ENCODE data around the gene KIF26A.

KIF26A gene

DNA sequence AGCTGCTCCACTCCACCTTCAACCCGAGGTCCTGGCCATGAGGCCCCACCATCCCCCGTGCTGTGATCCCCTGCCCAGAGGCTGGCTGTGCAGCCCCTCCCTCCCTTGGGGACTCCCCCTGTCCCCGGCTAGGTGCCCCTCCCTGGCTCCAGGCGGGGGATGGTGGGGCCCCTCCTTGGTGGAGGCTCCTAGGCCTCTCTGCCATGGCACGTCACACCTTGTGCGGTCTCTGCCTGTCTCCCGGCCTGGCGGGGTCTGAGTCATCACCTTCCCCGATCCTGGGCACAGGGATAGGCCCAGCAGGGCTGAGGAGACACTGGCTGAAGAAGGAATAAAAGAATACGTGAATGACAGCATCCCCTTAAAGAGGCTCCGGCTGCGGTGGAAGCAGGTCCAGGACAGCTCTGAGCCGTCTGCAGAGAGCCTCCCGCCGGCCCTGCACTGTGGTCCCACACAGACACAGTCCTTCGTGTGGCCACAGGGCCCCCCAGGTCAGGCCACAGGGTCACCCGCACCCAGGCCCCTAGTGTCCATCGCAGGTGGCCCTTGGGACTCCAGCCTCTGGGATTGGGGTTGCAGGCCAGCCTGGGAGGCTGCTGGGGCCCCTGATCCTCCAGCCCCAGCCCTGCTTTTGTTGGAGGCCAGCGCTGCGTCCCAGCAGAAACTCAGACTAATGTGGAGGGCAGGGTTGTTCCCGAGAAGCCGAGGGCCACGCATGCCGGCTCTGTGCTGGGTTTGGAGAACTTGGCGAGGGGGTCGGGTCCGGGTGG is 43.6 kb downstream of the KIF26A start:
- no peak for DNase-seq

DNA sequence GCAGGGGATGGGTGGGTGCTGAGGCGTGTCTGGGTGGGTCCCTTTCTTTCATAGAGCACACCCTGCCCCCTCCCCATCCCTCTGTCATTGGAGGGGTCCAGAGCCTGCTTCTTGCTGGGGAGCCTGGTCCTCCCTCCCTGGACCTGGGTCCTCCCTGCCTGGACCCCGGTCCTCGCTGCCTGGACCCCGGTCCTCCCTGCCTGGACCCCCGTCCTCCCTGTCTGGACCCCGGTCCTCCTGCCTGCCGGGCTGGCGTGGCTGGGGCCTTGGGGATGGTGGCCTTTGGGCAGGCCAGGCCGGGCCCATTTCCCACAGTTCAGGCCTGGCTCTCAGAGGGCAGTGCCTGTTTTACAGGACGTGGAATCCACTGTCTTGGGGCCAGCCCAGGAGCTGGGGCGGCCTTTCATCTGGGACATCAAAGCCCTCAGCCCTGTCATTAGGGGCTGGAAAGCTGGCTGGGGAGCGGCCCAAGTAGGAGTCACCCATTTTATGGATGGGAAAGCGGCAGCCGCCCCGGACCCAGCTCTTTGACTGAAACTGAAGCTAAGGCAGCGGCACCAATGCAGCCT is 44.6 kb downstream of the KIF26A start:
- DNase-seq, result no peak

DNA sequence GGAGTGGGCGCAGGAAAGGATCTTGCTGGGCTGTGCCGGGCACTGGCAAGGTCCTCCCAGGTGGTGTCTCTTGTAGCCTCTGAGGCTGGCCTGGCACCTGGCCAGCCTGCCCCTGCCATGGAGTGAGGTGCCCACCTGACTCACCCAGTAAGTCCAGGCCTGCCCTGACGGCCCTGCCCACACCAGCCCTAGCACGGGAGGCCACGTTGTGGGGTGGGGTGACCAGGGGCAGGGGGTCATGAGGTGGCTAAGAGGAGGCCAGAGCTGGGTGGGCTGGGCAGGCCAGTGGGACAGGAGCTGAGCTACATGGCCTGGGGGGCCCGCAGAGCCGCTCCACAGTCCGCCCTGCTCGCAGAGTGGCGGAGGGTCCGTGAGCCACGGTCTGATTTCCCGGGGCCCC is 45.4 kb downstream of the KIF26A start:
- DNase-seq, result no peak

DNA sequence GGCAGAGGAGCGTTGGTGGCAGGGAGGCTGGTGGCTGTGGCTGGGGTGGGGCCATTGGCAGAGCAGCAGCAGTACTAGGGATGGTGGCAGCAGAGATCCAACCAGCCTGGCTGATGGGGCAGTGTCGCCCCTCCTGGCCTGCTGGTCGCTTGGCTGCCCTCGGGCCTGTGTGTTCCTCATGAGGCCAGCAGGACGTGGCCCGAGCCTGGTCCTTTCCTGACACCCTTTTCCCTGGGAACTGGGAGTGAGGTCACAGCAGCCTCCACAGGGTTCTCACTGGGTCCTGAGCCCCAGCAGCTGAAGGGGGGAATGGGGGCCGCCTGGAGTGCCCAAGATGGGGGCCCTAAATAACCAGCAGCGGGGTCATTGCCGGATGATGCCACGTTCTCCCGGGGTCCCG is 46.1 kb downstream of the KIF26A start:
- no peak for DNase-seq

DNA sequence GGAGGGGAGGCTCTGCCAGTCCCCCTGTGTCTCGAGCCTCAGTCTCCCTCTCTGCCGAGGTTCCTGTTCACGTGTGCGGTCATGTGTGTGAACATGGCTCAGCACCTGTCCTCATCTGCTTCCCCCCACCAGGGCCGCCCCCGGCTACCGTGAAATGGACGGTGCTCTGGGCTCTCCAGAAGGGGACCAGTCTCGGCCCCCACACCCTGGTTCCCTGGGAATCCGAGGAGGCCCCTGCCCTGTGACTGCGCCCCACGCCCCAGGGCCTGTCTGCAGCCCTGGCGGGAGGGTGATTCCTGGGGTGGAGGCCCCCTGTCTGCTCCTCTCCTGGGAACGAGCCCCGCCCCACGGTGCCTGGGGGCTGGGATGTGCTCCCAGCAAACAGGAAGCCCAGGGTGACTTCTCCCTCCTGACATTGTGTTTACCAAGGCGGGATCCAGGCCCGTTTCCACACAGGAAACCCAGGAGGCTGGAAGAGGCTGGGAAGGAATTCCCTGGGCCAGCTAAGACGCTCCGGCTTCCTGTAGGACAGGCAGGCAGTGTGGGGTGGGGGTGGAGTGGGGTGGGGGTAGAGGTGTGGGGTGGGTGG is 46.6 kb downstream of the KIF26A start:
- no peak for DNase-seq

GRCh38 chr14:104185916-104186495 is 47.6 kb downstream of the KIF26A start:
- no peak for DNase-seq

DNA sequence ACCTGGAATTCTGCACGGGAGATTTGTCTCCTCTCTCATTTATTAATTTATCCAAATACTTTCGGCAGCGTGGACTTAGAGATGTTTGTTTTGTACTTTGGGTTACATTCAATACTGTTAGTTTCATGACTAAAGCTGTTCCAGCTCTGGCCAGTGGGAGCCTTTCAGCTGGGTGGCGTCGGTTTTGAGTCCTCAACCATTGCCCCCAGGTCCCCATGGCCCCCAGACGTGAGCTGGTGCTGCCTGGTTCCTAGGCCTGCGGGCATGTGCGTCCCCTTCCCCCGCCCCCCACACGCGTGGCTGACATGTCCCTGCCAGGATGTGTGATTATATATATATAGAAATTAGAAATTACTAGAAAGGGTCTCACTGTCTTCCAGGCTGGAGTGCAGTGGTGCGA is 48.2 kb downstream of the KIF26A start:
- DNase-seq, result peak; percentile 9

GRCh38 chr14:104187121-104187889 is 48.9 kb downstream of the KIF26A start:
- DNase-seq, result no peak

DNA sequence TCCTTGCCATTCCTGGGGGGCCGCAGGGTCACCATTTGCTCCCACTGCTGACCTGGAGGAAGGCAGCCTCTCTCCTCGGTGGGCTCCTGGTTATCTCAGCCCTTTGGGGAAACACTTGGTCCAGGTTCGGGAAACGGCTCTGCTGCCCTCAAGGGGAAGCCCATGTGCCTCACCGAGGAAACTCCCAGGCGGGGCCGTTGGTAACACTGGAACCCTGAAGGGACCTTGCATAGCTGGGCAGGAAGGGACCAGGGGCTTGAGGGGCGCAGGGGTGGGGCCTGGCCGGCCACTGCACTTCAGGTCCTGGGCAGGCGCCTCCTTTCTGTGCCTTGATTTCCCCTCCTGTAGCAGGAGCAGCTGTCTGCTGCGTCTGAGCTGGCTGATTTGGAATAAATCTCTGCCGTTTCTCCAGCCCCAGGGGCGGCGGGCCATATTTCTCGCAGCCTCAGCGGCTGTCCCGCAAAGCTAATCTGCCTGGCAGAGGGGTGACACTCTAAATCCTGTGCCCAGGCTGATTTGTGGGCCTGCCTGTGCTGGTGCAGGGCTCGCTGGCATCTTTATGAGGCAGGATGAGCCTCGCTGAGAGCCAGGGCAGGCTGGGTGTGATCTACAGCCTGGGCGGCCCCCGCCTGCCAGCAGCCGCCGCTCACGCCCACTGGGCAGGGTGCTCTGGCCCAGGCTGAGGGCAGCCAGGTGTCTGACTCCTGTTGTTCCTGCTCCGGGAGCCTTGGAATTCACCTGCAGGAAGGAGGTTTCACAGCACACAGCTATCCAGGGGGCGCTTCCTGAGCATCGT is 49.7 kb downstream of the KIF26A start:
- DNase-seq, result no peak

DNA sequence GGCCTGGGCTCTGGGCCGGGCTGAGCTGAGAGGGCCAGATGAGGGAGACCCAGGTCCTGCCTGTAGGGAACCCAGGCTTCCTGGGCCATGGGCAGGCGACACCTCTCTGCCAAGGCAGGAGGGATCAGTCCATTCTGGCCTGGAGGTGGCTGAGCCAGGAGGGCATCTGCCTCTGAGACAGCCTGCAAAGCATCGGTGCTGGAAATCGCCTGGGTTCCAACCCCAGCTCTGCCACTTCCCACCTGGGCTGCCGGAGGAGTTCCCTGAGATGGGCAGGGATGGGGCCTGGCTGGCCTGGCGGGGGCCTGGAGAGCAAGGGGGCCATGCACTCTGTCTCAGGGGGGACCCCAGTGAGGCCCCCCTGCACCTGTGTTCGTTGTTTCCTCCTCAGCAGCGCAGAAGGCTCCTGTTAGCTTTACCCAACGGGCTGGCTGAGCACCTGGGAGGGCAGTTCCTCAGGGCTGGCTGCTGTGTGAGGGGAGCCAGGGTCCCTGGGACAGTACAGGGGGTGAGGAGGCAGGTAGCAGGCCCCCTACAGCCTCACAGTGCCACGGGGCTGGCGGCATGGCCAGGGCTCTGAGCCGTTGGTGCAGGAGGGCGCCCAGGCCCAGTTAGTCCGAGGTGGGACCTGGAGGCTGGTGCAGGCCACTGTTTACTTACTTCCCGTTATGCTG is 50.5 kb downstream of the KIF26A start:
- no peak for DNase-seq

DNA sequence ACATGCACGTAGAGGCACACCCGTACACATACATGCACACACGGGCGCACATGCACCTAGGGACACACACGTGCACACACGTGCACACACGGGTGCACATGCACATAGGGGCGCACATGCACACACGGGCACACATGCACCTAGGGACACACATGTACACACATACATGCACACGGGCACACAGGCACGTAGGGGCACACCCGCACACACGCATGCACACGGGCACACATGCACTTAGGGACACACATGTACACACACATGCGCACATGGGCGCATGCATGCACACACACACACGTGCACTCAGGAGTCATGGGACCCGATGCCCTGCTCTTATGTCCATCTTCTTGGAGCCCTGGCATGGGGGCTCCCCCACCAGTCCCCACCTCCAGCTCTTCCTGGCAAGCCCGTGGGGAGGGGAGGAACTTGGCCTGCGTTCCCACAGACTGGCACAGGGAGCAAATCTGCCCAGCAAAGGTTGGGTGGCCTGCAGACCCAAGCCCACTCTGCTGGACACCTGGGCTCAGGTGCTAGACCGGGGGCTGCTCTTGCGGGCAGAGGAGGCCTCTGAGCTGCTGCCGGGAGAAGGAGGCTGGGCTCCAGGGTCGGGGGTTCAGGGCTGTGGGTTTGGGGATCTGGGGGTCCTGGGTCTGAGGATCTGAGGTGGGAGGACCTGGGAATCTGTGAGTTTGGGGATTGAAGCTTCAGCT is 51.4 kb downstream of the KIF26A start:
- DNase-seq, result no peak

- DNase-seq, result no peak
Observed at GRCh38 chr14:104190396-104191000, 52.1 kb downstream of the KIF26A start.

GRCh38 chr14:104191409-104191997 is 53.1 kb downstream of the KIF26A start:
- DNase-seq, result no peak

DNA sequence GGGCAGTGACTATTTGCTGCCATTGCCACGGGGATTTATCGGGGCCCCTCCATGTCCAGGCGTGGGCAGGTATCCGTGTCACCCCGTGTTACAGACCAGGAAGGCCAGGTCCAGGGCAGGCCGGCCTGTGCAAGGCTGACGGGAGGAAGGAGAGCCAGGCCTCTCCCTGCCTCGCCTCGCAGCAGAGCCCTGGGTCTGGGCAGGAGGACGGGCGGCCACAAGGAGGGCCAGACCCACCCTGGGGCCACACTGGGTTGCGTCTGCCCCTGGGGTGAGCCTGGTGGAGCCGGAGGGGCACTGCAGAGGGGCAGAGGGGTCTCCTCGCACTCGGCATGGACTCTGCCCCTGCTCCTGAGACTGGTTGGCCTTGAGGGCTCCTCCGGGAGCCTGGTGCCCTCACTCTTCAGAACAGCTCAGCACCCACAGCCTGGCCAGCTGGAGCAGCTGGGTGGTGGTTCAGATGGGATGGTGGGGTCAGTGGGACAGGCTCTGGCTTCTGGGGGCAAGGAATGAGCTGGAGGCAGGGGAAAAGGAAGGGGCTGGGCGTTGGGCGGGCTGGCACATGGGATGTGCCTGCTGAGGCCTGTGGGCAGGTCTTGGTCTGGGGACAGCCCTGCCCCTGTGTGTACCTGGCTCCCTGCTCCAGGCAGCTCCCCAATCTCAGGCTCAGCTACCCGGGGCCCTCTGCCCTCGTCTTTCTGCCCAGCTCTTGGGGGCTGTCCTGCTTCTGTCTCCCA is 53.9 kb downstream of the KIF26A start:
- DNase-seq, result no peak

- no peak for DNase-seq
Observed at GRCh38 chr14:104192883-104193245, 54.5 kb downstream of the KIF26A start.

DNA sequence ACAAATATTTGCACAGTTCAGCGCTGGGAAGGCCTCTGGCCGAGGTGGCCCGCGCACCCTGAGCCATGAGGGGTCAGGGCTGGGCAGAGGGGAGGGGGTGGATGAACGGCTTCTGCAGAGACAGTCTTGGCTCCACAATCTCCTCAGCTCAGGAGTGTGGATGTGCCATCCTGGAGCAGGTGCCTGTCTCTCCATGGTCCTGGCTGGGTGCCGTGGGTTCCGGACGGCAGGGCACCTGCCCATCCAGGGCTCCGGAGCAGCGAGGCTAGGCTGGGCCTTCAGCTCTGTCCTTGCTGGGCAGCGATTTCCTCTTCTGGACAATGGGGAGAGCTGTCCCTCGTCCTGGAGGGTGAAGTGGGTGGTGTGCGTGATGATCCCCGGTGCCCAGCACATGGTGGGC is 55.6 kb downstream of the KIF26A start:
- DNase-seq, result no peak

DNA sequence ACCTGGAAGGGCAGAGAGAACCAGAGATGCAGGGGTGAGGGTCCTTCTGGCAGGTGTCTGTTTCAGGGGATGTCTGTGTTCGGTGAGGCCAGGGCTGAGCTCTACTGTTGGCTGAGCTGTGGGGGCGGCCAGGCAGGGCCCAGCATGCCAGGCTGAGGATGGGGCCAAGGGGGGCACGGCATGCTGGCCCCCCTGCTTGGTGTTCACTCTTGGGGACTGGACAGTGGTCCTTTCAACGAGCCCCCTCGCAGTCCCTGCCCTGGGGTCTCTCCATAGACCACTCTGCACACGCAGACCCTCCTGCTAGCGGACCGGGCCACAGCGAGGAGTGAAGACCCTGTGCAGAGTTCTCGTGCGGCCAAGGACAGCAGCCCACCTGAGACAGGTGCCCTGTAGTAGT is 56.3 kb downstream of the KIF26A start:
- DNase-seq, result no peak

- no peak for DNase-seq
Observed at GRCh38 chr14:104195361-104195760, 57.0 kb downstream of the KIF26A start.

GRCh38 chr14:104195878-104196277 is 57.5 kb downstream of the KIF26A start:
- DNase-seq, result no peak
